ENCODE results near the gene GPC5.

- TF ChIP-seq ZNF274 (IDR thresholded peaks at IDR 0.05; ENCODE audit: low read depth, low read length) (no peak), YY1 (IDR thresholded peaks at IDR 0.05; ENCODE audit: insufficient read depth, insufficient read length) (no peak), SUZ12 (IDR thresholded peaks at IDR 0.05; ENCODE audit: extremely low read depth, insufficient read depth, insufficient read length) (no peak)
These were observed 286.3 kb downstream of the GPC5 start for GRCh38 chr13:91684746-91685145.
